GM21723 (cell line): ENCODE data around the gene RBP3.
"Not testable (repeated sequence)": the region's sequence is repeated elsewhere in the genome, so short reads cannot be mapped to it uniquely, and the experiment has no call there.

ENCODE experiments used
- ATAC-seq: cut with Tn5 transposase; IDR thresholded peaks from one replicate; pipeline ENCODE4 v1.9.1; 2021; ENCODE audit warnings: mild to moderate bottlenecking, moderate library complexity; ENCODE audit not compliant: unreplicated experiment

Gene RBP3

GRCh38 chr10:47370015-47370767, 22.0 kb downstream of the RBP3 start:
- no peak for ATAC-seq

DNA sequence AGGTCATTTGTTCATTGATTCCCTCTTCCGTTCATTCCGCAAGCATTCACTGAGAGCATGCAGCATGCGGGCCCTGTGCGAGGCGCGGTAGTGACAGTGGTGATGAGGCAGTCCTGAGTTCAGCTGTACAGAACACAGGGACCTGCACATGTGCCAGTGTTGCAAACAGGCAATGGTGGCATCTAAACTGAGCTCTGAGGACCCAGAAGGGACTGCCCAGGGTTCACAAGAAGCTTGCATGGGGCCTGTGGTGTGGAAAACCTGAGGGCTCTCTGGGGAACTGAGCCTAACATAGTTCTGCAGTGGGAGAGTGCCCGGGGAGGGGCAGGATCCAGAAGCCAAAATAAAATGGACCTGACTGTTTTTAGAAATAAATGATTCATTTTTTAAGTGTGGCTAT, 22.7 kb downstream of the RBP3 start:
- ATAC-seq = no peak

GRCh38 chr10:47371629-47372485, 23.7 kb downstream of the RBP3 start:
- no peak for ATAC-seq

GRCh38 chr10:47372726-47373125, 24.6 kb downstream of the RBP3 start:
- no peak for ATAC-seq

DNA sequence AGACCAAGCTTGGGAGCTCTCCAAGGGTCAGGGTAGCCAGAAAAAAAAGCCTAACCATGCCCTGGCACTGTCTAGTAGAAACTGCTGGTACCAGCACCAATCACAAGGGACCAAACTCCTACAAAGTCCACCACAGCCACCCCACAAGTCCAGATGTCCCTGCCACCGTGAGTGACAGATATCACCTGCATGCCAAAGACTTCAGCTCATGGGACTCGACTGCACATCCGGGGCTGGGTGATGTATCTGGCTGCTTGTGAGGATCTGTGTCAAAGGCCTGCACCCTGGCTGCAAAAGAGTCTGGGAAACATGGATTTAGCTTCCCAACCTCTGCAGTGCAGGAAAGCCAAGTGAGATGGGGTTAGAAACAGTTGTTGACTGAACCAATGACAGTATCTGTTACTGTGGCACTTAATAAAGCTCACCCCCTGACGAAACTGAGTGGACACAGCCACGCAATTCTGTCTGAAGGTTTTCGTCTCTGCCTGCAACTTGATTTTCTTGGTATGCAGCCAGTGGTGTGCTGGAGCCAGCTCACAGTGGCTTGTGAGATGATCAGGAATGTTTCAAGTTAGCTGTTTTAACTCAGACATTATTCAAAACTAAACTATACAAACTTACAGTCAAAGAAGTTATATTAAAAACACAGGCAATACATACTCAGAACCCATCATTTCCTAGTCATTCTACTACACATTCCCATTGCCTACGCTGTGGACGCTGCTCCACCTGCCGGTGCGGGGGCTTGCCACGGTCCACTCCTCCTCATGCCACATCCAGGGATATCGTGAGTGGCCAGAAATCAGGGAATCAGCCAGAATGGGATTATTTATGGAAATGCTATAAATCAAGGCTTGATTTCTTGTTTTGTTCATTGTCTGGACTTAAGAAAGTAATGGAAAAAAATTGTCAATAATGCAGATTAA, 26.7 kb downstream of the RBP3 start:
- no peak for ATAC-seq

GRCh38 chr10:47376522-47377220, 28.5 kb downstream of the RBP3 start:
- no peak for ATAC-seq

DNA sequence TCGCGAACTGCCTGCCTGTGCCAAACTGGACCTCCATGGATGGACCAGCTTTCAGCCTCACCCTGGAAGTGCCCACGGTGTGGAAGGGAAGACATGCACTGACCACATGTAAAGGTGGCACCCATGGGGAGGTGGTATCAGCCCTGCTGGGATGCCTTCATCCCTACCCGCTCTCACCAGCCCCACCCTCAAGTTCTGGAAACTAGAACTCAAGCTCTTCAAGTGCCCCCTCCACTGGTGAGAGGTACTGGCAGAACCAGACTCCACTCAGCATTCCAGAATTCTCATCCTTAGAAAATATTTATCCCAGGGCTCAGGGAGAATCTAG, 30.0 kb downstream of the RBP3 start:
- no peak for ATAC-seq

DNA sequence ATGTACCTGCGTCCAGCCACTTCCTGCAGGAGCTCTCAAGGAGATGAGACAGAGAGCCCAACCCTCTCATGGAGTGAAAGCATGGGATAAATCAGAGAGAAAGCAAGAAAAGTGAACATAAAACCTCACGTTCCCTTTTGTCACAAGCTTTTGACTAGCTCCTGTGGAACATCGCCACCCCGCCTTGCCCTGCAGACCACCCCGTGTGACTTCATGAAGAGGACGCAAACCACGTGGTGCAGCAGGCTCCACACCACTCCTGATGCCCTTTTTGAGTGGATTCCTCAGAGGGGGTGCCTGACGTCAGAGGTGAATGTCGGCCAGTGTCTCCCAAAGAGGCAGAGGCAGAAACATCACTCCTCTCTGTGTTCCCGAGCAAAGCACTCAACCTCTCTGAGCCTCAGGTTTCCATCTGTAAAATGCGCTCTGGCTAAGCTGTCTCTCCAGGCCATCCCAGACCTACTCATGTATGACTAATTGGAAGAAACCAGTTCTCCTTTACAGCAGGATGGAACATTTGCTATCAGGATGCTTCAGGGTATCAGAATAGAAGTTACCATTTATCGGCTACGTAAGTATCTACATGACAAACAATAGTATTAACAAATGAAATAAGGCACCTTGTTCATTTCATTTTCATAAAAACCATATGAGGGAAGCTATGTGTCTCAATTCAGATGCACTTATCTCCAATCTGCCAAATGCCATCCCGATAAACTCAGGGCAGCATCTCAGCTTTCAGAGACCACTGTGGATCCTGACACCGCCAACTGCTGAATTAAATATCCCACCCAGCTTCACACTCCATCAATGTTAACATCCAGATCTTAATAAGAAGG, 30.7 kb downstream of the RBP3 start:
- no peak for ATAC-seq

- no peak for ATAC-seq
Observed at GRCh38 chr10:47379445-47379785, 31.3 kb downstream of the RBP3 start.

- no peak for ATAC-seq
Observed at GRCh38 chr10:47379901-47380300, 31.7 kb downstream of the RBP3 start.

DNA sequence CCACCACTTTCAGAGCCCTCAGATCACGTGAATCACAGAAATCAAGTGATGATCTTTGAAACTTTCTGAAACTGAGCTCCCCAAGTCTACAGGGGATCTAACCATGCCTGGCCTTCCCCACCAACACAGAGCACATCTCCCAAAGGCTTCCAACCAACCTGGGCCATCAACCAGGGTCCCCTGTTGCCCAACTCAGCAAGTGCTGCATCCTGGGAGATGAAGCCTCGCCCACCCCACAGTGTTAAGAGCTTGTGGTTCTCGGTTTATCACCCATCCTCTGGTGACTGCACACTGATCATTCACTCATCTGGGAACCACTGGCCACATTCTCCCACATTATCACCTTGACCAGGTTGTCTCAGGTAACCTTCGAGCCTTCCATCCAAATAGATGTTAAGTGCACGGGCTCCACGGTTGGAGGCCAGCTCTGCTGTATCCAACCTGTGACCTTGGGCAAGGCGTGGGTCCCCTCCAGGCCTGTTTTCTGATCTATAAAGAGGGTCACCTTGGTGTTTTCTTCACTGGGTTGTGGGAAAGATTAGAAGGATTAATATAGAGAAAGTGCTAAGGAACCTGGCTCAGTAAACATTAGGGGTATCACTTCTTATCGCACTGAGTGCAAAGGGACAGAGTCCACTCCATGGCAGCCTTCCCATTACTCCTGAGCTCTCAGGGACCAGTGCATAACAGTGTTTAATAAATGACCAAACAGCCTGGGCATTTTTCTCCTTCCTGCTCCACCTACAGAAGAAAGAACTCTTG, 32.4 kb downstream of the RBP3 start:
- no peak for ATAC-seq

- no peak for ATAC-seq
Observed at GRCh38 chr10:47381103-47381395, 32.9 kb downstream of the RBP3 start.

DNA sequence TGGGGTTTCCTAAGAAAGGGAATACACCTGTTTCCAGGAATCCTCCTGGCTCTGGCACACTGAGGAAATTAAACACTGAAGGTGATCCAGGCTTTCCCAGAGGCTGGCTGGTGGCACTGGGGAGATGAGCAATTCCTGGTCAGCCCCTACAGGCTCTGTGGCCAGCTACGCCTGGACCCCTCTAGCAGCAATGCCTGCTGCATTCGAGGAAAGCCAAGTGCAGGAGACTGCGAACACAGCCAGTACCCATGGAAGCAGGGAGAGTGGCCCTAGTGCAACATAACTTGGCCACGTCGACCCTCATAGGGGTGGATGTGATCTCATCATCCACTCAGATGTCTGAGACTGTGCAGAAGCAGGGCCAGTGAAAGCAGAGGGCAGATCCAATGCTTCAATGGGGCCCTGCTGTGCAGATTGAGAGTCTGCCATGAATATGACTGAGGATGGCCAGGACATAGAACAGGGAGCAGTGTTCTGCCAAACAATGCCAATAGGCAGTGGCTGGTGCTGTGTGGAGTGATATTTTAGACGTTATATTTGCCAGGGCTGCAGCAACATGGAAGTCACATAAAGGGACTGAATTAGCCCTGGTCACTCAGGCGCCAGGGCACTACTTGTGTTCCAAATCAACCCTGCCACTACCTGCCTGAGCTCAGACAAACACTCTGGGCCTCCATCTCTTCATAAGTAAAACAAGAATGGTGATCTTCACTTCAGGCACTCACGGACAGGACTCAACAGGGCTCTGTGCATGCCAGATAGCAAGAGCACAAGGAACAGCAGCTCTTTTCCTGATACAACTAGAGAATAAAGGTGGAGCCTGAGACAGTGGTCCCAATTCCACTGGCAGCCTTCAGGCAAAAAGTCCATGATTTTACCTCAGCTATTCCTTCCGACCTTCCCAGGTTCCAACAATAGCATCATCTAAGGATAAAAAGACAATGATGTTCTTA, 33.5 kb downstream of the RBP3 start:
- no peak for ATAC-seq

GRCh38 chr10:47383261-47384147, 35.3 kb downstream of the RBP3 start:
- no peak for ATAC-seq

DNA sequence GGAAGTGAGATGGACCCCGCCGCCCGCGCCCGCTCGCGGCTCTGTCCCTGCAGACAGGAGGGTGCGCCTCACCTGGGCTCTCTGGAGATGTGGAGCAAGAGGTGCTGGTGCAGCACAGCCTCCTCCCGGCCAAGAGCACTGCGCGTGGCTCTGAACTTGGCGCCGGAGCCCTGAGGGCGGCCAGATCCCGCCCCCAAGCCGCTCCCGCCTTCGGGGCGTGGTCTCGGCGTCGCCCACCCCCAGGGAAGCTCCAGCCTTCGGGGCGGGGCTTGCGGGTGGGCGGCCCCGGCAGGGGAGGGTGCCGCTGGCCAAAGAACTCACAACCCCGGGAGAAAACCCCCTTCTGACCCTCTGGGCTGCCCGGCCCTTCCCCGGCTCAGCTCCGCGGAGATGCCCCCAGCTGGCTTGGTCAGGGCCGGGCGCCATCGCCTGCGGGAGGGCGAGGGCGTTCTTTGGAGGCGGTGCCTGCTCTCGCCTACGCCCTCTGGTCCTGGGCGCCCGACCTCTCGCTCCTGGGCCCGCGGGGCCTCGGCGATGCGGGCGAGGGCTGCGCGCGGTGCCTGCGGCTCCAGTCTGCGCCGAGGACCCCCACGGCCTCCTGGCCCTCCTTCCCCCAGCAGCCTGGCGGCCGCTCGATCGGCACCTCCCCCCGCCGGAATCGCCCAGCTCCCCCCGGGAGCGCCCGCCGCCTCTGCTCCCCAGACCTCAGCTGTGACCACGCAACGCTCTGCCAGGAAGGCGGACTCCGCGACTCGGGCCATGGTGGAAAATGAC, 36.2 kb downstream of the RBP3 start, which contains the start of gene ZNF488:
Gene ZNF488 (minus strand): TSS at position 146 of the 774 bp plus-strand sequence. CDS start 15,464 bp downstream, outside the sequence.
- ATAC-seq = peak; percentile 98

DNA sequence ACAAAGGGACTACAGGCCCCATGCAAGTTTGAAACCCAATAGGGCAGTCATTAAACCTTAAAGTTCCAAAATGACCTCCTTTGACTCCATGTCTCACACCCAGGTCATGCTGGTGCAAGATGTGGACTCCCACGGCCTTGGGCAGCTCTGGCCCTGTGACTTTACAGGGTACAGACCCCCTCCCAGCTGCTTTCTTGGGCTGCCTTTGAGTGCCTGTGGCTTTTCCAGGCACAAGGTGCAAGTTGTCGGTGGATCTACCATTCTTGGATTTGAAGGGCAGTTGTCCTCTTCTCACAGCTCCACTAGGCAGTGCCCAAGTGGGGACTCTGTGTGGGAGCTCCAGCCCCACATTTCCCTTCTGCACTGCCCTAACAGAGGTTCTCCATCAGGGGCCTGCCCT, 37.9 kb downstream of the RBP3 start:
- ATAC-seq = not testable (repeated sequence)
